HG02943 (cell line): ENCODE data around the gene NRP2.

ENCODE experiments used
- ATAC-seq: cut with Tn5 transposase; IDR thresholded peaks from one replicate; pipeline ENCODE4 v1.9.1; 2021; ENCODE audit warnings: mild to moderate bottlenecking, low read depth, moderate library complexity; ENCODE audit not compliant: unreplicated experiment

NRP2 gene

GRCh38 chr2:205686056-205686782 is 3.9 kb downstream of the NRP2 start:
- no peak for ATAC-seq

- ATAC-seq, result no peak
Observed at GRCh38 chr2:205686783-205687640, 4.7 kb downstream of the NRP2 start.

- no peak for ATAC-seq
Observed at GRCh38 chr2:205687641-205687956, 5.3 kb downstream of the NRP2 start.

- no peak for ATAC-seq
Observed at GRCh38 chr2:205688417-205689200, 6.3 kb downstream of the NRP2 start.

- no peak for ATAC-seq
Observed at GRCh38 chr2:205689820-205690219, 7.5 kb downstream of the NRP2 start.

GRCh38 chr2:205692104-205692503 is 9.8 kb downstream of the NRP2 start:
- no peak for ATAC-seq

- ATAC-seq, result no peak
Observed at GRCh38 chr2:205694256-205694655, 12.0 kb downstream of the NRP2 start.

GRCh38 chr2:205695460-205695991 is 13.2 kb downstream of the NRP2 start:
- no peak for ATAC-seq

GRCh38 chr2:205696331-205696926 is 14.1 kb downstream of the NRP2 start:
- ATAC-seq, result no peak

- ATAC-seq, result no peak
Observed at GRCh38 chr2:205696927-205697441, 14.7 kb downstream of the NRP2 start.

GRCh38 chr2:205698286-205699268 is 16.3 kb downstream of the NRP2 start:
- ATAC-seq, result no peak

- ATAC-seq, result no peak
Observed at GRCh38 chr2:205699515-205700289, 17.4 kb downstream of the NRP2 start.

GRCh38 chr2:205700331-205701132 is 18.2 kb downstream of the NRP2 start:
- ATAC-seq, result peak; percentile 88

- ATAC-seq, result no peak
Observed at GRCh38 chr2:205701509-205701908, 19.2 kb downstream of the NRP2 start.

GRCh38 chr2:205702576-205702975 is 20.3 kb downstream of the NRP2 start:
- no peak for ATAC-seq

- no peak for ATAC-seq
Observed at GRCh38 chr2:205703471-205704126, 21.3 kb downstream of the NRP2 start.

GRCh38 chr2:205704127-205704741 is 21.9 kb downstream of the NRP2 start:
- ATAC-seq, result no peak
